DOHH2 (cell line): ENCODE results near the gene ZNF367.

ENCODE experiments used
- EZH2phosphoT487 ChIP-seq: fragments of 200-600 bp; sonication (generic); IDR thresholded peaks from 2 replicates; pipeline ENCODE4 v1.6.1; 2017; ENCODE audit warnings: borderline replicate concordance, mild to moderate bottlenecking, antibody characterized with exemption, low read length, moderate library complexity, mixed read lengths
- TF ChIP-seq, protein P1 (sequence below): fragments of 200-600 bp; sonication (generic); IDR thresholded peaks from one replicate; pipeline ENCODE4 v1.5.1; 2014; ENCODE audit warnings: antibody characterized with exemption, mild to moderate bottlenecking, low read depth, low read length; ENCODE audit not compliant: poor library complexity, severe bottlenecking

DNA sequence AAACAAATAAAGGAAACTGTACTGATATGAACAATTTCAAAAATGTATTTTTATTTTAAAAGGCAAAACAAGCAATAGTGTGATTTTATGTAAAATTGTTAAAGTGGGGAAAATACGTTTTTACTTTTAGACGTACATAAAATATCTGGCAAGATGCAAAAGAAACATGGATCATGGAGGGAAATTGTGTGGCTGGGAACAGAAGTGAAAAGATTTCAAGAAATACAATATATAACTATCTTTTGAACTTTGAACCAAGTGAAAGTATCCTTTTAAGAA is 1.5 kb upstream of the ZNF367 start:
- TF ChIP-seq, protein P1, sequence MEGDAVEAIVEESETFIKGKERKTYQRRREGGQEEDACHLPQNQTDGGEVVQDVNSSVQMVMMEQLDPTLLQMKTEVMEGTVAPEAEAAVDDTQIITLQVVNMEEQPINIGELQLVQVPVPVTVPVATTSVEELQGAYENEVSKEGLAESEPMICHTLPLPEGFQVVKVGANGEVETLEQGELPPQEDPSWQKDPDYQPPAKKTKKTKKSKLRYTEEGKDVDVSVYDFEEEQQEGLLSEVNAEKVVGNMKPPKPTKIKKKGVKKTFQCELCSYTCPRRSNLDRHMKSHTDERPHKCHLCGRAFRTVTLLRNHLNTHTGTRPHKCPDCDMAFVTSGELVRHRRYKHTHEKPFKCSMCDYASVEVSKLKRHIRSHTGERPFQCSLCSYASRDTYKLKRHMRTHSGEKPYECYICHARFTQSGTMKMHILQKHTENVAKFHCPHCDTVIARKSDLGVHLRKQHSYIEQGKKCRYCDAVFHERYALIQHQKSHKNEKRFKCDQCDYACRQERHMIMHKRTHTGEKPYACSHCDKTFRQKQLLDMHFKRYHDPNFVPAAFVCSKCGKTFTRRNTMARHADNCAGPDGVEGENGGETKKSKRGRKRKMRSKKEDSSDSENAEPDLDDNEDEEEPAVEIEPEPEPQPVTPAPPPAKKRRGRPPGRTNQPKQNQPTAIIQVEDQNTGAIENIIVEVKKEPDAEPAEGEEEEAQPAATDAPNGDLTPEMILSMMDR, result no peak
- no peak for TF ChIP-seq EZH2phosphoT487
